ENCODE results near the gene EIF4E.
"Not testable (repeated sequence)": the region's sequence is repeated elsewhere in the genome, so short reads cannot be mapped to it uniquely, and the experiment has no call there.

The EIF4E gene

DNA sequence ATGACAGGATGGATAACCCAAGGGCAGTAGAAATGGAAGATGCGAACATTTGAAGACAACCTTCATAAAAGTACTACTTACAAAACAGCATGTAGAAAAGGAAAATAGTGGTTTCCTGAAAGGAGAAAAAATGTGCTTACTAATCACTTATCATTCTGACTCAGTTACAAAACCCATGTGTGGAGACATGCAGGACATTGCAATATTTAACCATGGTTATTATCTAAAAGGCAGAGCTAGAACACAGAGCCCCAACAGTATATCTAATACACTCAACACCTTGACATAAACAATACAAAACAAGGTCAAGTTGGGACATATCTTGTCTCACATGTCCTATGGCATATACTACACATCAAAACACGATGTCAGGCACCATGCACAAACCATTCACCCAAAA lies 55.9 kb downstream of the EIF4E start:
- peak; percentile 16 for DNase-seq (ENCODE audit: low read depth)

DNA sequence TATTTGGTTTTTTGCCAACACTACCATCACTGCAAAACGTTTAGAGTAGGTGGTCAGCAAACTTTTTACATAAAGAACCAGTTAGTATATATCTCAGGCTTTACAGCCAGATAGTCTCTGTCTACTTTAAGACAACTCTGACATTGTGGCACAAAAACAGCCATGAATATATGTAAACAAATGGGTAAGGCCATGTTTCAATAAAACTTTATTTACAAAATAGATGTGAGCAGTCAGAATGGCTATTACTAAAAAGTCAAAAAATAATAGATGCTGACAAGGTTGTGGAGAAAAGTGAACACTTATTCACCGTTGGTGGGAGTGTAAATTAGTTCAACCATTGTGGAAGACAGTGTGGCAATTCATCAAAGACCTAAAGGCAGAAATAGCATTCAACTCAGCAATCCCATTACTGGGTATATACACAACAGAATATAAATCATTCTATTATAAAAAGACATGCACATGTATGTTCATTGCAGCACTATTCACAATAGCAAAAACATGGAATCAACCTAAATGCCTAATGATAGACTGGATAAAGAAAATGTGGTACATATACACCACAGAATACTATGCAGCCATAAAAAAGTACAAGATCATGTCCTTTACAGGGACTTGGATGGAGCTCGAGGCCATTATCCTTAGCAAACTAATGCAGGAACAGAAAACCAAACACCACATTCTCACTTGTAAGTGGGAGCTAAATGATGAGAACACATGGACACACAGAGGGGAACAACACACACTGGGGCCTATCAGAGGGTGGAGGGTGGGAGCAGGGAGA lies 56.6 kb downstream of the EIF4E start:
- not testable (repeated sequence) for DNase-seq (ENCODE audit: low read depth)

DNA sequence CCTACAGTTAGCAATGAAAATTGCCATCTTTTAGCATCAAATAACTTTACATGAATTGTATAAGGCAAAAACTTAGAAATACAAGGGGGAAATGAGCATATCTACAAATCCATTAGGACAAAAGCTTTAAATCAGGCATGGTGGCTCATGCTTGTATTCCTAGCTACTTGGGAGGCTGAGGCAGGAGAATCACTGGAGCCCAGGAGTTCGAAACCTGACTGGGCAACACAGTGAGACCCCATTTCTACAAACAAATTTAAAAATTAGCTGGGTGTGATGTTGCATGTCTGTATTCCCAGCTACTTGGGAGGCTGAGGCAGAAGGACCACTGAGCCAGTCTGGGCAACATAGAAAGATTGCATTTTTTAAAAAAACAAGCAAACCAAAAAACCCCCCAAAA lies 61.3 kb downstream of the EIF4E start:
- no peak for DNase-seq (ENCODE audit: low read depth)

DNA sequence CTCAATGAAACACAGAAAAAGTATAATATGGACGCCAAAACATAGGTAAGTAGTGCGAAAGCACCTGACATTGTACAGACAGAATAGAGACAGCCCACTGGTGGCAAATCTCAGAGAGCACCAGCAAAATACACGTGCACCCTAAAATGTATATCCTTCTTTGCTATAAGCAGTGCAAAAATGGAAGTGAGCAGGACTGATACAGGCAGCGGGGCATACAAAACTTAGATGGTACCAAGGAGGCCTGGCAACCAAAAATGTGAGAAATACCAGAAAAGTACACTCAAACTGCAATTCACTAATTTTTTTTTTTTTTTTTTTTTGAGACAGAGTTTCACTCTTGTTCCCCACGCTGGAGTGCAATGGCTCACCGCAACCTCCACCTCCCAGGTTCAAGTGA lies 63.9 kb downstream of the EIF4E start:
- no peak for DNase-seq (ENCODE audit: low read depth)

DNA sequence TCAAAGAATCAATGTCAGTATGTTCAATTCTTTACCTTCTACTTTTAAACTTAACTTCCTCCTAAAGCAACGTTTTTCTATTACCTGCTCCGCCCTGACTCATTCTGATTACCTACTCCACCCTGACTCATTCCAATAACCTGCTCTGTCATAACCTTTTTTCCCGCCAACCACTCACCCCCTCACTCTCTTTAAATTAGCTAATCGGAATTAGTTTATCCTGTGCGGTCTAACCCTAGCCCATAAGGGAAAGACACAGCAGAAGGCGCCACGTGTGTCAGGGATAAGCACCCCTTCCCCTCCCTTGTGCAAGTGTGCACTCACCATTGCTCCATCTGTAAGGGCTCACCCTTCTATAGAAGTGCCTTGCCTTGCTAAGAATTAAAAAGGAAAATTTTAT lies 64.4 kb downstream of the EIF4E start:
- DNase-seq (ENCODE audit: low read depth): no peak

DNA sequence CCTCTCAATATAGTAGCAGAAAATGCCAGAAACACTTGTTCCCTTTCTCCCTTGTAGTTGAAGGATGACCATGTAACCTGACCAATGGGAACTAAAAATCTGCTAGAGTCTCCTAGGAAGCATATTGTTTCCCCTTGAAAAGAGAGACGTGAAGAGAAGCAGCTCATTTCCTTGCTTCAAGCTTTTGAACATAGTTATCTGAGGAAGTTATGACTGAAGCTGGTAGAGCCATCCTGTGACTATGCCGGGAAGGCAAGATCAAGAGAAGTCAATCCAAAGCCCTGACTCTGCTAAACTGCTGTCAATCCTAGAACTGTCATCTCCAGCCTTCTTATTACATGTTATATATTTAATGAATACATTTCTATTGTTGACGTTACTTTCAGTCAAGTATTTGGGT lies 66.6 kb downstream of the EIF4E start:
- no peak for DNase-seq (ENCODE audit: low read depth)

DNA sequence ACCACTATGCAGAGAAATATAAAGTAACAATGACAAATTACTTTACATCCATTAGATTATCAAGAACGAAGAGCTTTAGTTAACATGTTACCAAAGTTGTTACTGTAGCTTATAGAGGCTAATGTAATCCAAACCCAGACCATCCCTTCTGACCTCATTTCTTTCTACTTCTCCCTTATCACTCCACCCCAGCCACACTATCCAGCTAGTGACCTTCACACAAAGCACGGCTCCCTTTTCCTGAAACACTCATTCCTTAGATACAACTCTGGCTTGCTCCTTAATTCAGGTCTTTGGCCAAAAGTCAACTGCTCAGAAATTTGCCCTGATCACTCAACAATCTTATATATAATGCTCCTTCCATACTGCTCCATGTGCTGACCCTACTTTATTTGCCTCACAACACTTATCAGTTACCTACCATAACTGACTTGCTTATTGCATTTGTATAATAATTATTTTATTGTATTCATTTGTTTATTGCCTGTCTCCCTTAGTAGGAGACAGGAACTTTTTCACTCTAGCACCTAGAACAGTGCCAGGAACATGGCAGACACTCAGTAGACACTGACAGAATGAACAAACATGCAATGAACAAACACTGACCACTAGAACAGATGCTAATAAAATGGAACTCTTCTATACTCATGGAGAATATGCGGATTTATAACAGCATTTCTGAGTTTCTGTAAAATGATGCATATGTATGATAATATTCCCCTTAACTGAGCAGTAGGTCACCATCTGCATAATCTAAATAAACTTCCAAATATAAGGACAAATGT lies 67.6 kb downstream of the EIF4E start:
- no peak for DNase-seq (ENCODE audit: low read depth)

DNA sequence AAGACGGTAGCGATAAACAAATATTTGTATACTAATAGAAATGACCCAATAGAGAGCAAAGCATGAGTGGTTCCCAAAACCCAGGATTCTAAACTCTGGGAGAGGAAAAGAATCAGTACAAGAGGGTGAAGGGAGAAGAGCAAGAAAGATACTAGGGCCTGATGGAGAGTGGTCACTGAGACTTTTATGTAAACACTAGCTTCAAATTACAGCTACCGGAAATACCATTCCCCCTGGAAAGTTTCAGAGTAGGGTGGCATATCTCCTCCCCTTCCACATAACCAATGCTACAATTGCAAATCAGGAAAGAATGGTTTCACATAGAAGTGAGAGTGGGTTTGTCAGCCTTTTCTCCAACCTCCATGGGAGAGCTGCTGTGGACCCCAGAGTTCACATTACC lies 77.1 kb downstream of the EIF4E start:
- DNase-seq (ENCODE audit: low read depth): no peak

DNA sequence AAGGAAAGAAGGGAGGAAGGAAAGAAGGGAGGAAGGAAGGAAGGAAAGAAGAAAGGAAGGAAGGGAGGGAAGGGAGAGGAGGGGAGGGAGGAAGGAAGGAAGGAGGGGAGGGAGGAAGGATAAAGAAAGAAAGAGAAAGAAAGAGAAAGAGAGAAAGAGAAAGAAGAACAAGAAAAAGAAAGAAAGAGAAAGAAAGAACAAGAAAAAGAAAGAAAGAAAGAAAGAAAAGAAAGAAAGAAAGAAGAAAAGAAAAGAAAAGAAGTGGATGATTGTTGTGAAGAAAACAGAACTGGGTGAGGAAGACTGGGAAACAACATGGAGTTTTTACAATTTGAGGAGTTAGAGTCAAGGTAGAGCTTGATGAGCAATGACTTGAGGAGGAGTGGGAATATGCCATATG lies 78.0 kb downstream of the EIF4E start:
- no peak for DNase-seq (ENCODE audit: low read depth)

DNA sequence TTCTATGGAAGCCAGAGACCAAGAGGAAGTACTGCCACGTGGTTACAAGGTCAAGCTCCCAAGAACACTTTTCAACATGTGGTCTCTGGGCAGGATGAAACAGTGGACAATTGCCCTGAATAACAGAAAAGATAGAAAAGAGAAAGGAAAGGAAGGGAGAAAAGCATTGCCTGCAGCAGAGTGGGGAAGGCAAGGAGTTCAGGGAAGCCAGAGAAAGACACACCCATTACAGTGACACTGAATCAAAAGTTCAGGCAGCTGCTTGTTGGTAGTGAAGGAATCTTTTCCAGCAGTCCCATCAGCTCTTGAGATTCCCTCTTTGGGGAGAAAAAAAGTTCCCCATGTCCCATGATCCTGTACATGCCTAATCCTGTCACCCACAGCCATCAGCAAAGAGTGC lies 80.5 kb downstream of the EIF4E start:
- no peak for DNase-seq (ENCODE audit: low read depth)

DNA sequence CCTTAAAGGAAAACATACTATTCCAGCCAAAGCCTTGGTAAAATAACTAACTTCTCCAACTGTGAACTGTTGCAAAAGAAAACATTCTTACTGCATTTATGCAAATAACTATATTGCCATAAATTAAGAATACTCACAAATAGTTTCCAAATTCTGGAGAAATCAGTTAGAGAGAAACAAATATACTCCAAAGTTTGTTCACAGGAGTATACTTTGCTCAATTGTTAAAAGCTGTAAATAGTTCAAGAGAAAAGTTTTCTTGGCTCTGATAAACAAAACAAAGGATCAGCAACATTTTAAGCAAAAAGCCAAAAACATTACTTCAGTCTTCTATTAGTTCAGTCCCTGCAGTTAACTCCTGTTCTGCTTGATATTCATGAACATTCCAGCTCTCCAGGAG lies 83.0 kb downstream of the EIF4E start:
- no peak for DNase-seq (ENCODE audit: low read depth)

DNA sequence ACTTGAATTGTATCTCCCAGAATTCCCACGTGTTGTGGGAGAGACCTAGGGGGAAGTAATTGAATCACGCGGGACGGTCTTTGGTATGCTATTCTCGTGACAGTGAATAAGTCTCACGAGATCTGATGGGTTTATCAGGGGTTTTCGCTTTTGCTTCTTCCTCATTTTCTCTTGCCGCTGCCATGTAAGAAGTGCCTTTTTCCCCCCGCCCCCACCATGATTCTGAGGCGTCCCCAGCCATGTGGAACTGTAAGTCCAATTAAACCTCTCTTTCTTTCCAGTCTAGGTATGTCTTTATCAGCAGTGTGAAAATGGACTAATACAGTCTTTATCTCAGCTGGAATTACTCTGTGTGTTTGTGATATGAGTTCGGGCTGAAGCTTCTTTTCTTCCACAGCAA lies 86.0 kb downstream of the EIF4E start:
- not testable (repeated sequence) for DNase-seq (ENCODE audit: low read depth)

DNA sequence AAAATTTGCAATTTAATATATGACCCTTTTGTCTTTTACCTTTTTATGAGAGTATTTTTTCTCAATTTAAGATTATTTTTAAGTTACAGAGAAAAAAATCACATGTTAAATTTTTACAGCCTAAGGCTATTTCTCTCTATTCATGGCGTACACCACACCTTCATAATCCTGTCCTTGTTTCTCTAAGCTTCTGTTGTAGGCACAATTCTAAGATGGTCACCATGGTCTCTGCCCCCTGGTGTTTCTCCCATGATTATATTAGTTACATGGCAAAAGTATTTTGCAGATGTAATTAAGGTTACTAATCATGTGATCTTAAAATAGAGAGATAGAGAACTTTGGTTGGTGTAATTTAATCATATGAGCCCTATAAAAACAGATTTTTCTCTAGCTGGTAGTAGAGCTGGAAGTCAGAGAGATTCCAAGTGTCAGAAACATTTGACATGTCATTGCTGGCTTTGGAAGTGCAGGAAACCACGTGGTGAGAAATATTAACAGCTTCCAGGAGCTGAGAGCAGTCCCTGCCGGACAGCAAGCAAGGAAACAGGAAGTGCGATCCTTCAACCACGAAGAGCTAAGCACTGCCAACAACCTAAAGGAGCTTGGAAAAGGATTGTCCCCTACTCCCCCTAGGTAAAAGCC lies 89.8 kb downstream of the EIF4E start:
- DNase-seq (ENCODE audit: low read depth): no peak

DNA sequence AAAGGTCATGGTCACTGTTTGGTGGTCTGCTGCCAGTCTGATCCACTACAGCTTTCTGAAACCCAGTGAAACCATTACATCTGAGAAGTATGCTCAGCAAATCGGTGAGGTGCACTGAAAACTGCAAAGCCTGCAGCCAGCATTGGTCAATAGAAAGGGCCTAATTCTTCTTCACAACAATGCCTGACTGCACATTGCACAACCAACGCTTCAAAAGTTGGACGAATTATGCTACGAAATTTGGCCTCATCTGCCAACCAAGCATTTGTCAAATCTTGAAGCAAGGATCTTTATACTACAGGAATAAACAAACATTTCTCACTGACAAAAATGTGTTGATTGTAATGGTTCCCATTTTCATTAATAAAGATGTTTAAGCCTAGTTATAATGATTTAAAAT lies 90.4 kb downstream of the EIF4E start:
- DNase-seq (ENCODE audit: low read depth): no peak

DNA sequence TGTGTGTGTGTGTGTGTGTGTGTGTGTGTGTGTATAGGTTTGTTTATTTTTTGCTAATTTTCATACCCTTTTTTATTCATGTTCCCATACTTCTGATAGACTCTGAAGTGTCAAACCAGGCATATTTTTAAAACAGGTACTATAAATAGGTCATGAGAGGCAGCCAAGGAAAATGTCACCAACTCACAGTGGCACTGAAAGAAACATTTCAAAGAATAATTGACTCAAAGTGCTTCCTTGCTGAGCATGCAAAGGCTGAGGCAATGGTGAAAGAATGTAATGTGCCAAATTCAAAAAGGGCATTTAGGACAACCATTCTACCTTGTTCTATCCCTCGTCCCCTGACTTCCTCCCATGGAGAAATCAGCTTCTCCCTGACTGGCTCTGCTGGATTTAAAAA lies 95.5 kb downstream of the EIF4E start:
- DNase-seq (ENCODE audit: low read depth): no peak

DNA sequence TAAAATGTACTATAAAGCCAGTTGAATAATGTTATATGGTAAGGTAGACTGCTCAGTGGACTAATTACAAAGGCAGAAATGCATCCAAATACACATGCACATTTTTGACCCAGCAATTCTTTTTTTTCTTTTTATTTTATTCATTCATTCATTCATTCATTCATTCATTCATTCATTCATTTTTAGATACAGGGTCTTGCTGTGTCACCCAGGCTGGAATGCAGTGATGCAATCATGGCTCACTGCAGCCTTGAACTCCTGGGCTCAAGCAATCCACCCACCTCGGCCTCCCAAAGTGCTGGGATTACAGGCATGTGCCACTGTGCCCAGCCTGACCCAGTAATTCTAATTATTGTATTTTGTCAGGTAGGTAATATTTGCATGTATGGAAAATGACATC lies 97.9 kb downstream of the EIF4E start:
- DNase-seq (ENCODE audit: low read depth): not testable (repeated sequence)
